Loucy (cell line): Measurements from ENCODE around the gene FMO5.

Experiments used
- EZH2phosphoT487 ChIP-seq: fragments of 200-600 bp; IDR thresholded peaks from 2 replicates; pipeline ENCODE4 v1.6.1; 2018; ENCODE audit warnings: antibody characterized with exemption, mild to moderate bottlenecking, moderate library complexity, borderline replicate concordance
- TF ChIP-seq, protein P1 (sequence below): fragments of 200-600 bp; sonication (generic); conservative IDR thresholded peaks from 2 replicates; pipeline ENCODE4 v1.5.1; 2014; ENCODE audit warnings: mild to moderate bottlenecking, antibody characterized with exemption, low read length

DNA sequence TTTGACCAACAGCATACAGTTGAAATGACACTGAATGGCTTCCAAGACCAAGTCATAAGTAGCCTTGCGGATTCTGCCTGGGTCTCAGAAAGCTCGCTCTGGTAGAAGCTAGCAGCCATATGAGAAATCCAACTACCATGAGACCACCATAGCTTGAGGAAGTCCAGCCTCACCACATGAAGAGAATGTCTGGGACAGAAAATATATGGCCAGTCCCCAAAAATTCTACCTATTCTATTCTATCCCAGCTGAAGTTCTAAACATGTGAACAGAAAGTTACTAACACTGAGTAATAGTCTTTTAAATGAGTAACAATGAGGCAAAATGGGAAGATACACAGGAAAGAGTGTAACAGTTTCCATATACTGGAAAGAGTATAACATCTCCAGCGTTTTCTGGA, 9.0 kb downstream of the FMO5 start:
- TF ChIP-seq, protein P1, sequence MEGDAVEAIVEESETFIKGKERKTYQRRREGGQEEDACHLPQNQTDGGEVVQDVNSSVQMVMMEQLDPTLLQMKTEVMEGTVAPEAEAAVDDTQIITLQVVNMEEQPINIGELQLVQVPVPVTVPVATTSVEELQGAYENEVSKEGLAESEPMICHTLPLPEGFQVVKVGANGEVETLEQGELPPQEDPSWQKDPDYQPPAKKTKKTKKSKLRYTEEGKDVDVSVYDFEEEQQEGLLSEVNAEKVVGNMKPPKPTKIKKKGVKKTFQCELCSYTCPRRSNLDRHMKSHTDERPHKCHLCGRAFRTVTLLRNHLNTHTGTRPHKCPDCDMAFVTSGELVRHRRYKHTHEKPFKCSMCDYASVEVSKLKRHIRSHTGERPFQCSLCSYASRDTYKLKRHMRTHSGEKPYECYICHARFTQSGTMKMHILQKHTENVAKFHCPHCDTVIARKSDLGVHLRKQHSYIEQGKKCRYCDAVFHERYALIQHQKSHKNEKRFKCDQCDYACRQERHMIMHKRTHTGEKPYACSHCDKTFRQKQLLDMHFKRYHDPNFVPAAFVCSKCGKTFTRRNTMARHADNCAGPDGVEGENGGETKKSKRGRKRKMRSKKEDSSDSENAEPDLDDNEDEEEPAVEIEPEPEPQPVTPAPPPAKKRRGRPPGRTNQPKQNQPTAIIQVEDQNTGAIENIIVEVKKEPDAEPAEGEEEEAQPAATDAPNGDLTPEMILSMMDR: no peak
- TF ChIP-seq EZH2phosphoT487: no peak
